DND-41 (cell line): Measurements from ENCODE around the gene PSG11.
"Not testable (repeated sequence)": the region's sequence is repeated elsewhere in the genome, so short reads cannot be mapped to it uniquely, and the experiment has no call there.

Experiments used
- ATAC-seq: fragments of 200-7000 bp; cut with Tn5 transposase; 3 replicates; pipeline ENCODE4 v1.9.1; 2021; ENCODE audit warnings: low read depth; ENCODE audit not compliant: insufficient read depth
- DNase-seq: peaks from one replicate; pipeline ENCODE4 v3.0.0-alpha.2; 2020
- H2AFZ ChIP-seq: 2 replicates; pipeline ENCODE4 v1.6.0; 2012; ENCODE audit warnings: low read depth, low read length
- H3K27ac ChIP-seq: 2 replicates; pipeline ENCODE4 v1.5.1; 2012; ENCODE audit warnings: low read length, inconsistent platforms
- H3K27me3 ChIP-seq: fragments of 200-600 bp; sonication (generic); 2 replicates; pipeline ENCODE4 v1.6.0; 2012; ENCODE audit warnings: low read length, mild to moderate bottlenecking, inconsistent platforms; ENCODE audit not compliant: insufficient read depth, poor library complexity
- H3K36me3 ChIP-seq: 2 replicates; pipeline ENCODE4 v1.5.1; 2012; ENCODE audit warnings: low read length, inconsistent platforms; ENCODE audit not compliant: insufficient read depth
- H3K4me1 ChIP-seq: 2 replicates; pipeline ENCODE4 v1.5.1; 2012; ENCODE audit warnings: mild to moderate bottlenecking, low read length; ENCODE audit not compliant: insufficient read depth
- H3K4me2 ChIP-seq: 2 replicates; pipeline ENCODE4 v1.6.0; 2012; ENCODE audit warnings: mild to moderate bottlenecking, moderate library complexity, low read length, inconsistent platforms; ENCODE audit not compliant: insufficient read depth
- H3K4me3 ChIP-seq, 2 experiments: fragments of 200-600 bp in 1 of 2; shearing (Covaris generic) in 1 of 2; 2 replicates each; pipeline ENCODE4 v1.5.1; 2012 to 2016; ENCODE audit warnings: inconsistent platforms in 2 of 2, low read length in 2 of 2, mild to moderate bottlenecking in 2 of 2, low read depth in 1 of 2, moderate library complexity in 1 of 2
- H3K79me2 ChIP-seq: 2 replicates; pipeline ENCODE4 v1.6.0; 2012; ENCODE audit warnings: low read length, inconsistent platforms; ENCODE audit not compliant: insufficient read depth
- H3K9ac ChIP-seq: 2 replicates; pipeline ENCODE4 v1.6.0; 2012; ENCODE audit warnings: low read depth, mild to moderate bottlenecking, inconsistent platforms, low read length, moderate library complexity
- H3K9me3 ChIP-seq: 2 replicates; pipeline ENCODE4 v1.5.1; 2012; ENCODE audit warnings: low read length, moderate library complexity, mild to moderate bottlenecking, inconsistent platforms; ENCODE audit not compliant: insufficient read depth, severe bottlenecking
- H4K20me1 ChIP-seq: 2 replicates; pipeline ENCODE4 v1.6.0; 2012; ENCODE audit warnings: low read length; ENCODE audit not compliant: insufficient read depth
- CTCF ChIP-seq: IDR thresholded peaks from 2 replicates; pipeline ENCODE4 v1.5.1; 2012; ENCODE audit warnings: borderline replicate concordance, low read length, moderate library complexity, mild to moderate bottlenecking; ENCODE audit not compliant: poor library complexity, severe bottlenecking; ENCODE audit errors: extremely low read depth
- EZH2 ChIP-seq: IDR thresholded peaks from 3 replicates; pipeline ENCODE4 v1.6.1; 2012; ENCODE audit warnings: borderline replicate concordance, low read depth, mild to moderate bottlenecking, moderate library complexity, low read length, inconsistent platforms; ENCODE audit not compliant: severe bottlenecking

The PSG11 gene

GRCh38 chr19:42989851-42990250, 36.4 kb downstream of the PSG11 start:
- no peaks in the 10 kb centered on the region for H3K79me2 ChIP-seq
- H3K36me3 ChIP-seq: no peaks in the 10 kb centered on the region
- no peaks in the 10 kb centered on the region for H4K20me1 ChIP-seq
- no peaks in the 10 kb centered on the region for H3K27me3 ChIP-seq
- no peak overlapping the region for H3K27ac ChIP-seq
- no peak for TF ChIP-seq CTCF
- TF ChIP-seq EZH2: no peak
- DNase-seq (no peak), ATAC-seq (no peak)
- H2AFZ ChIP-seq: no peak overlapping the region
- H3K9ac ChIP-seq: no peak overlapping the region
- no peak overlapping the region for H3K4me3 ChIP-seq
- H3K4me1 ChIP-seq: no peaks in the 10 kb centered on the region
- no peak overlapping the region for H3K4me2 ChIP-seq
- no peaks in the 10 kb centered on the region for H3K9me3 ChIP-seq

GRCh38 chr19:42989186-42989585, 37.1 kb downstream of the PSG11 start:
- ATAC-seq, H2AFZ ChIP-seq, H3K27ac ChIP-seq, H3K4me2 ChIP-seq, H3K36me3 ChIP-seq, H3K9me3 ChIP-seq, H3K79me2 ChIP-seq, H3K9ac ChIP-seq, H3K4me1 ChIP-seq, DNase-seq, H3K27me3 ChIP-seq, H4K20me1 ChIP-seq, H3K4me3 ChIP-seq: not testable (repeated sequence)

- H3K79me2 ChIP-seq, H3K9me3 ChIP-seq, H3K27ac ChIP-seq, H3K4me1 ChIP-seq, H3K36me3 ChIP-seq, H3K9ac ChIP-seq, H4K20me1 ChIP-seq, H3K4me3 ChIP-seq, H3K4me2 ChIP-seq, DNase-seq, H3K27me3 ChIP-seq, H2AFZ ChIP-seq, ATAC-seq: not testable (repeated sequence)
These were observed 38.1 kb downstream of the PSG11 start for GRCh38 chr19:42988206-42988605.

GRCh38 chr19:42985588-42985987, 40.7 kb downstream of the PSG11 start:
- ATAC-seq (no peak), DNase-seq (no peak)
- Histone ChIP-seq H3K27ac (no peak overlapping the region), H3K79me2 (no peaks in the 10 kb centered on the region), H3K9me3 (no peaks in the 10 kb centered on the region), H3K36me3 (no peaks in the 10 kb centered on the region), H3K4me2 (no peak overlapping the region), H3K27me3 (no peaks in the 10 kb centered on the region), H2AFZ (no peak overlapping the region), H4K20me1 (no peaks in the 10 kb centered on the region), H3K4me3 (no peak overlapping the region), H3K9ac (no peak overlapping the region), H3K4me1 (no peaks in the 10 kb centered on the region)
- TF ChIP-seq EZH2: no peak
- no peak for TF ChIP-seq CTCF

- H3K4me2 ChIP-seq, H3K4me1 ChIP-seq, ATAC-seq, H4K20me1 ChIP-seq, H3K79me2 ChIP-seq, H2AFZ ChIP-seq, DNase-seq, H3K36me3 ChIP-seq, H3K9me3 ChIP-seq, H3K27me3 ChIP-seq, H3K9ac ChIP-seq, H3K4me3 ChIP-seq, H3K27ac ChIP-seq: not testable (repeated sequence)
These were observed 44.2 kb downstream of the PSG11 start for GRCh38 chr19:42982111-42982510.

GRCh38 chr19:42971451-42971850, 54.8 kb downstream of the PSG11 start:
- H3K27ac ChIP-seq, H4K20me1 ChIP-seq, H3K9ac ChIP-seq, H3K9me3 ChIP-seq, H3K4me3 ChIP-seq, H2AFZ ChIP-seq, H3K27me3 ChIP-seq, H3K36me3 ChIP-seq, ATAC-seq, H3K4me1 ChIP-seq, H3K79me2 ChIP-seq, DNase-seq, H3K4me2 ChIP-seq: not testable (repeated sequence)
